Stimulated activated CD4-positive, alpha-beta T cell treated with anti-CD3 and anti-CD28 coated beads, Interleukin-2, amount 100 ng/mL, for 24 hours (primary cell): ENCODE results near the gene PRR7.
"Not testable (repeated sequence)": the region's sequence is repeated elsewhere in the genome, so short reads cannot be mapped to it uniquely, and the experiment has no call there.

Experiments
- DNase-seq, 2 donors: peaks; one replicate each; pipeline ENCODE4 v3.0.0-alpha.2; 2020

PRR7 gene

GRCh38 chr5:177446200-177447065 lies at the start of gene PRR7:
TSS of gene PRR7 (plus strand) at chr5:177446814. CDS start at chr5:177455068, 8,254 bp downstream.
- DNase-seq, result peak; percentile 72 to 79

GRCh38 chr5:177397875-177398390 lies 48.7 kb upstream of the PRR7 start:
- DNase-seq, result no peak

GRCh38 chr5:177399997-177400868 lies 46.4 kb upstream of the PRR7 start, which contains the start of gene PFN3:
TSS of gene PFN3 (minus strand) at chr5:177400661. CDS start at chr5:177400576, 85 bp downstream.
- DNase-seq, result no peak

GRCh38 chr5:177402271-177403043 lies 44.2 kb upstream of the PRR7 start:
- DNase-seq, result peak; percentile 72 to 80

- DNase-seq, result peak; percentile 52 to 55
Measured at GRCh38 chr5:177403102-177403791, 43.4 kb upstream of the PRR7 start.

GRCh38 chr5:177403792-177404640 lies 42.6 kb upstream of the PRR7 start:
- peak; percentile 85 to 87 for DNase-seq

- DNase-seq, result no peak
Measured at GRCh38 chr5:177404641-177405179, 41.9 kb upstream of the PRR7 start.

- DNase-seq, result no peak
Measured at GRCh38 chr5:177405312-177405711, 41.3 kb upstream of the PRR7 start.

GRCh38 chr5:177405805-177406204 lies 40.8 kb upstream of the PRR7 start:
- no peak for DNase-seq

- no peak for DNase-seq
Measured at GRCh38 chr5:177409043-177409801, 37.4 kb upstream of the PRR7 start, which contains the start of gene F12. TSS of gene F12 (minus strand) at chr5:177409564. CDS start at chr5:177409527, 37 bp downstream.

- no peak for DNase-seq
Measured at GRCh38 chr5:177410575-177410974, 36.0 kb upstream of the PRR7 start.

- peak in 1 of 2 donors; percentile 24 for DNase-seq
Measured at GRCh38 chr5:177412603-177413233, 33.9 kb upstream of the PRR7 start.

GRCh38 chr5:177414481-177414880 lies 32.1 kb upstream of the PRR7 start:
- no peak for DNase-seq

- not testable (repeated sequence) for DNase-seq
Measured at GRCh38 chr5:177417081-177417480, 29.5 kb upstream of the PRR7 start.

- DNase-seq, result no peak
Measured at GRCh38 chr5:177419046-177419445, 27.6 kb upstream of the PRR7 start.

- not testable (repeated sequence) for DNase-seq
Measured at GRCh38 chr5:177420472-177420871, 26.1 kb upstream of the PRR7 start.

- no peak for DNase-seq
Measured at GRCh38 chr5:177421062-177421798, 25.4 kb upstream of the PRR7 start.

GRCh38 chr5:177423671-177424070 lies 22.9 kb upstream of the PRR7 start:
- no peak for DNase-seq
